Measurements from ENCODE around the gene RBMS1. TPM values are rescaled to one million over a fixed set of nuclear protein-coding genes. Genes with fewer than 3 reads are reported as not detected.

The RBMS1 gene
- total RNA-seq, 2 experiments from 2014 or later, result 35.8 to 38.6 TPM

GRCh38 chr2:160366474-160366873, 127.1 kb downstream of the RBMS1 start:
- TF ChIP-seq CTCF (IDR thresholded peaks at IDR 0.05), result no peak
- CTCF ChIA-PET, result interaction anchor here (1.3 kb wide), 1 partner anchor 9 kb away, joined by 3 read pairs; no protein-coding TSS in a partner anchor
- intact Hi-C loops (cut with micrococcal nuclease), result no loop called here
- no peak overlapping the region for H3K4me3 Mint-ChIP-seq
- no peaks in the 10 kb centered on the region for H3K9me3 Mint-ChIP-seq
- DNase-seq (no peak), ATAC-seq (no peak)
- H3K36me3 Mint-ChIP-seq (ENCODE audit: low read depth), result peaks cover 31% of the 10 kb centered on the region
- H3K27me3 Mint-ChIP-seq, result no peaks in the 10 kb centered on the region
- H3K27ac Mint-ChIP-seq, result no peak overlapping the region
- POLR2A ChIA-PET, result interaction anchor here (0.7 kb wide), 1 partner anchor 947 kb away, joined by 3 read pairs; no protein-coding TSS in a partner anchor
- H3K4me1 Mint-ChIP-seq (ENCODE audit: low read depth), result peaks cover 64% of the 10 kb centered on the region

GRCh38 chr2:160365716-160366367, 127.8 kb downstream of the RBMS1 start:
- intact Hi-C loops (cut with micrococcal nuclease), result no loop called here
- POLR2A ChIA-PET, result no interaction called here
- Mint-ChIP-seq H3K36me3 (ENCODE audit: low read depth) (peaks cover 31% of the 10 kb centered on the region), H3K9me3 (no peaks in the 10 kb centered on the region), H3K4me1 (ENCODE audit: low read depth) (peaks cover 63% of the 10 kb centered on the region), H3K27ac (no peak overlapping the region), H3K4me3 (no peak overlapping the region), H3K27me3 (no peaks in the 10 kb centered on the region)
- ATAC-seq, result no peak
- TF ChIP-seq CTCF (IDR thresholded peaks at IDR 0.05), result no peak
- CTCF ChIA-PET, result interaction anchor here (1.2 to 1.3 kb wide), 2 partner anchors 9 kb away, joined by 3 to 4 read pairs; no protein-coding TSS in a partner anchor
- no peak for DNase-seq

- CTCF ChIA-PET, result interaction anchor here (1.0 to 3.3 kb wide), 3 partner anchors 11 to 138 kb away, joined by 3 to 13 read pairs (median 4); no protein-coding TSS in a partner anchor
- H3K36me3 Mint-ChIP-seq (ENCODE audit: low read depth), result peaks cover 31% of the 10 kb centered on the region
- no peak for TF ChIP-seq CTCF (IDR thresholded peaks at IDR 0.05)
- DNase-seq (no peak), ATAC-seq (no peak)
- no peaks in the 10 kb centered on the region for H3K9me3 Mint-ChIP-seq
- no peak overlapping the region for H3K27ac Mint-ChIP-seq
- POLR2A ChIA-PET, result interaction anchor here (0.9 to 1.2 kb wide), 2 partner anchors 12 to 18 kb away, joined by 4 to 5 read pairs; no protein-coding TSS in a partner anchor
- no peak overlapping the region for H3K4me3 Mint-ChIP-seq
- intact Hi-C loops (cut with micrococcal nuclease), result no loop called here
- peaks cover 62% of the 10 kb centered on the region for H3K4me1 Mint-ChIP-seq (ENCODE audit: low read depth)
- H3K27me3 Mint-ChIP-seq, result no peaks in the 10 kb centered on the region
Measured at GRCh38 chr2:160364364-160364763, 129.2 kb downstream of the RBMS1 start.

- DNase-seq (no peak), ATAC-seq (no peak)
- Mint-ChIP-seq H3K27ac (peak overlapping the region; percentile 65), H3K4me3 (no peak overlapping the region), H3K27me3 (no peaks in the 10 kb centered on the region), H3K36me3 (ENCODE audit: low read depth) (peaks cover 31% of the 10 kb centered on the region), H3K9me3 (no peaks in the 10 kb centered on the region), H3K4me1 (ENCODE audit: low read depth) (peaks cover 60% of the 10 kb centered on the region)
- ChIA-PET CTCF (interaction anchor here (1.0 to 3.3 kb wide), 2 partner anchors 10 to 139 kb away, joined by 3 to 13 read pairs; no protein-coding TSS in a partner anchor), POLR2A (interaction anchor here (0.9 to 1.2 kb wide), 3 partner anchors 12 to 21 kb away, joined by 4 to 5 read pairs (median 4); no protein-coding TSS in a partner anchor)
- intact Hi-C loops (cut with micrococcal nuclease), result no loop called here
- TF ChIP-seq CTCF (IDR thresholded peaks at IDR 0.05), result no peak
Measured at GRCh38 chr2:160363961-160364360, 129.6 kb downstream of the RBMS1 start.

GRCh38 chr2:160363055-160363454, 130.6 kb downstream of the RBMS1 start:
- POLR2A ChIA-PET, result interaction anchor here (0.6 to 1.2 kb wide), 3 partner anchors 13 to 84 kb away, joined by 3 to 5 read pairs (median 4); no protein-coding TSS in a partner anchor
- no peak for DNase-seq
- intact Hi-C loops (cut with micrococcal nuclease), result no loop called here
- Mint-ChIP-seq H3K27me3 (no peaks in the 10 kb centered on the region), H3K9me3 (no peaks in the 10 kb centered on the region), H3K36me3 (ENCODE audit: low read depth) (peaks cover 33% of the 10 kb centered on the region), H3K4me1 (ENCODE audit: low read depth) (peaks cover 55% of the 10 kb centered on the region), H3K27ac (no peak overlapping the region), H3K4me3 (no peak overlapping the region)
- CTCF ChIA-PET, result interaction anchor here (0.7 to 3.3 kb wide), 4 partner anchors 10 to 38 kb away, joined by 3 to 13 read pairs (median 4); no protein-coding TSS in a partner anchor
- TF ChIP-seq CTCF (IDR thresholded peaks at IDR 0.05), result no peak
- ATAC-seq, result no peak

Measured in activated CD8-positive, alpha-beta T cell treated with anti-CD3 and anti-CD28 coated beads for 36 hours (primary cell).